H9 (cell line): Measurements from ENCODE around the gene GAP43. TPM values are rescaled to one million over a fixed set of nuclear protein-coding genes. Genes with fewer than 3 reads are reported as not detected.

Experiments used
- DNase-seq: peaks from one replicate; pipeline ENCODE4 v3.0.0-alpha.2; 2017
- H2AFZ ChIP-seq: one replicate; pipeline ENCODE4 v1.6.1; 2013; ENCODE audit warnings: mild to moderate bottlenecking, low read length, control low read depth, moderate library complexity
- H2AK5ac ChIP-seq: 2 replicates; pipeline ENCODE4 v1.6.1; 2013; ENCODE audit warnings: low read length, control low read depth, mixed read lengths; ENCODE audit not compliant: insufficient read length
- H2BK120ac ChIP-seq: one replicate; pipeline ENCODE4 v1.6.1; 2013; ENCODE audit warnings: low read depth, mild to moderate bottlenecking, low read length, control low read depth, inconsistent platforms; ENCODE audit not compliant: poor library complexity, severe bottlenecking
- H2BK12ac ChIP-seq: 2 replicates; pipeline ENCODE4 v1.6.1; 2013; ENCODE audit warnings: low read length, control low read depth, mixed read lengths, low read depth; ENCODE audit not compliant: insufficient read length
- H2BK15ac ChIP-seq: 2 replicates; pipeline ENCODE4 v1.6.1; 2013; ENCODE audit warnings: low read depth, low read length, control low read depth
- H2BK20ac ChIP-seq: one replicate; pipeline ENCODE4 v1.6.1; 2013; ENCODE audit warnings: low read depth, mild to moderate bottlenecking, low read length, control low read depth, inconsistent platforms; ENCODE audit not compliant: poor library complexity, severe bottlenecking
- H2BK5ac ChIP-seq: 2 replicates; pipeline ENCODE4 v1.6.1; 2013; ENCODE audit warnings: low read length, control low read depth, mixed read lengths; ENCODE audit not compliant: insufficient read length
- H3K14ac ChIP-seq: 2 replicates; pipeline ENCODE4 v1.6.1; 2013; ENCODE audit warnings: low read length, control low read depth; ENCODE audit not compliant: insufficient read depth
- H3K18ac ChIP-seq: 2 replicates; pipeline ENCODE4 v1.6.1; 2013; ENCODE audit warnings: low read depth, mild to moderate bottlenecking, mixed read lengths, low read length, control low read depth; ENCODE audit not compliant: insufficient read length
- H3K23ac ChIP-seq: 2 replicates; pipeline ENCODE4 v1.6.1; 2013; ENCODE audit warnings: low read length, control low read depth, mixed read lengths, low read depth; ENCODE audit not compliant: insufficient read length
- H3K23me2 ChIP-seq: 2 replicates; pipeline ENCODE4 v1.6.1; 2013; ENCODE audit warnings: low read depth, mild to moderate bottlenecking, mixed read lengths, low read length, control low read depth; ENCODE audit not compliant: insufficient read length, poor library complexity, severe bottlenecking
- H3K27ac ChIP-seq: 2 replicates; pipeline ENCODE4 v1.5.1; 2013; ENCODE audit warnings: low read length, control low read depth, mixed read lengths, low read depth; ENCODE audit not compliant: insufficient read length
- H3K27me3 ChIP-seq: 2 replicates; pipeline ENCODE4 v1.6.1; 2013; ENCODE audit warnings: low read length, control low read depth, inconsistent platforms; ENCODE audit not compliant: insufficient read depth
- H3K4ac ChIP-seq: 2 replicates; pipeline ENCODE4 v1.6.1; 2013; ENCODE audit warnings: low read depth, mild to moderate bottlenecking, control low read depth, inconsistent platforms, low read length, moderate library complexity
- H3K4me1 ChIP-seq: 2 replicates; pipeline ENCODE4 v1.6.1; 2013; ENCODE audit warnings: low read length, control low read depth, inconsistent platforms; ENCODE audit not compliant: insufficient read depth
- H3K4me2 ChIP-seq: 2 replicates; pipeline ENCODE4 v1.6.1; 2013; ENCODE audit warnings: low read length, control low read depth, mixed read lengths; ENCODE audit not compliant: insufficient read length, insufficient read depth
- H3K56ac ChIP-seq: 2 replicates; pipeline ENCODE4 v1.6.1; 2013; ENCODE audit warnings: low read depth, mild to moderate bottlenecking, mixed read lengths, low read length, control low read depth; ENCODE audit not compliant: insufficient read length
- H3K79me1 ChIP-seq: 2 replicates; pipeline ENCODE4 v1.6.1; 2013; ENCODE audit warnings: low read depth, mild to moderate bottlenecking, moderate library complexity, low read length, control low read depth, inconsistent platforms; ENCODE audit not compliant: insufficient read depth, poor library complexity, severe bottlenecking
- H3K79me2 ChIP-seq: 2 replicates; pipeline ENCODE4 v1.6.1; 2013; ENCODE audit warnings: low read length, control low read depth, inconsistent platforms; ENCODE audit not compliant: insufficient read depth
- H3K9ac ChIP-seq: 2 replicates; pipeline ENCODE4 v1.6.1; 2013; ENCODE audit warnings: low read length, control low read depth, mixed read lengths; ENCODE audit not compliant: insufficient read length; ENCODE audit errors: extremely low read depth
- H3K9me3 ChIP-seq: one replicate; pipeline ENCODE4 v1.6.1; 2013; ENCODE audit warnings: low read depth, low read length, inconsistent platforms; ENCODE audit not compliant: control insufficient read depth
- H3T11ph ChIP-seq: one replicate; pipeline ENCODE4 v1.6.1; 2013; ENCODE audit warnings: mild to moderate bottlenecking, low read length, control low read depth, inconsistent platforms
- H4K20me1 ChIP-seq: one replicate; pipeline ENCODE4 v1.6.1; 2013; ENCODE audit not compliant: control insufficient read depth, insufficient read length, insufficient read depth
- H4K5ac ChIP-seq: 2 replicates; pipeline ENCODE4 v1.6.1; 2013; ENCODE audit warnings: low read depth, mild to moderate bottlenecking, mixed read lengths, low read length, control low read depth; ENCODE audit not compliant: insufficient read length
- H4K8ac ChIP-seq: replicated peaks from 2 replicates; pipeline ENCODE4 v1.6.1; 2013; ENCODE audit warnings: low read length, control low read depth, mixed read lengths, low read depth; ENCODE audit not compliant: insufficient read length
- H4K91ac ChIP-seq: 2 replicates; pipeline ENCODE4 v1.6.1; 2013; ENCODE audit warnings: low read depth, mild to moderate bottlenecking, moderate library complexity, mixed read lengths, low read length, control low read depth; ENCODE audit not compliant: insufficient read length
- H3K27ac Mint-ChIP-seq, 3 experiments: 2 replicates in 2 of 3; 3 replicates in 1 of 3; pipeline ENCODE4 v1.8.0; 2020 to 2021; ENCODE audit warnings: mixed read lengths in 3 of 3, mild to moderate bottlenecking in 1 of 3, moderate library complexity in 1 of 3
- H3K27me3 Mint-ChIP-seq: 2 replicates; pipeline ENCODE4 v1.8.0; 2021; ENCODE audit warnings: low read depth, mild to moderate bottlenecking, moderate library complexity, mixed read lengths
- H3K36me3 Mint-ChIP-seq, 3 experiments: 2 replicates in 2 of 3; 3 replicates in 1 of 3; pipeline ENCODE4 v1.8.0; 2020 to 2021; ENCODE audit warnings: low read depth in 3 of 3, mixed read lengths in 3 of 3; ENCODE audit not compliant: insufficient read depth in 1 of 3
- H3K4me1 Mint-ChIP-seq, 2 experiments: 2 replicates each; pipeline ENCODE4 v1.8.0; 2020; ENCODE audit warnings: mixed read lengths in 2 of 2
- H3K4me3 Mint-ChIP-seq, 2 experiments: 2 replicates in 1 of 2; 3 replicates in 1 of 2; pipeline ENCODE4 v1.8.0; 2020 to 2021; ENCODE audit warnings: mild to moderate bottlenecking in 2 of 2, mixed read lengths in 2 of 2, moderate library complexity in 1 of 2
- H3K9me3 Mint-ChIP-seq, 2 experiments: 2 replicates in 1 of 2; 3 replicates in 1 of 2; pipeline ENCODE4 v1.8.0; 2020; ENCODE audit warnings: mild to moderate bottlenecking in 2 of 2, mixed read lengths in 2 of 2, moderate library complexity in 1 of 2
- CTCF ChIP-seq: fragments of 200-600 bp; sonication (generic); conservative IDR thresholded peaks from 3 replicates; pipeline ENCODE4 v1.8.0; 2021; ENCODE audit warnings: antibody characterized with exemption, mild to moderate bottlenecking
- WGBS: extraction: QIAGEN DNeasy Blood & Tissue Kit; methylation state at CpG from one replicate; pipeline ENCODE4 v1.1.7; 2013; ENCODE audit warnings: missing lambda C conversion rate, low lambda C conversion rate, mixed read lengths; ENCODE audit not compliant: insufficient read length; ENCODE audit errors: extremely low coverage; 5-methylcytosine and 5-hydroxymethylcytosine counted together
- total RNA-seq: library from RNA; stranded (reverse); gene quantifications from 2 replicates; pipeline ENCODE4 v1.2.1, GENCODE V29; 2021

GAP43 gene
- total RNA-seq, 1 experiment from 2014 or later = 12.8 TPM

- Mint-ChIP-seq H3K9me3 (no peaks in the 10 kb centered on the region), H3K4me1 (peaks cover 7 to 12% of the 10 kb centered on the region in 2 experiments), H3K36me3 (no peaks in the 10 kb centered on the region), H3K27me3 (no peaks in the 10 kb centered on the region), H3K27ac (no peak overlapping the region), H3K4me3 (no peak overlapping the region)
- no peak overlapping the region for H4K91ac ChIP-seq
- no peak overlapping the region for H2AFZ ChIP-seq
- H3K23me2 ChIP-seq = no peaks in the 10 kb centered on the region
- H3K9ac ChIP-seq = no peak overlapping the region
- H2BK120ac ChIP-seq = no peak overlapping the region
- H2BK15ac ChIP-seq = no peak overlapping the region
- no peaks in the 10 kb centered on the region for H3K79me1 ChIP-seq
- H3K4me1 ChIP-seq = peaks cover 3% of the 10 kb centered on the region; the same call in 1 of the 2 replicates
- H3K4ac ChIP-seq = no peak overlapping the region
- no peak overlapping the region for H2BK12ac ChIP-seq
- H3K14ac ChIP-seq = no peak overlapping the region
- no peak overlapping the region for H3T11ph ChIP-seq
- H3K18ac ChIP-seq = no peak overlapping the region
- H3K23ac ChIP-seq = no peak overlapping the region
- DNase-seq = no peak
- H4K5ac ChIP-seq = no peak overlapping the region
- no peak overlapping the region for H2AK5ac ChIP-seq
- H3K4me2 ChIP-seq = no peak overlapping the region
- no CpG with 5 or more reads among the region's 4 CpGs for WGBS
- H4K8ac ChIP-seq = no peak overlapping the region
- no peaks in the 10 kb centered on the region for H3K9me3 ChIP-seq
- H3K27me3 ChIP-seq = no peaks in the 10 kb centered on the region
- no peak overlapping the region for H2BK5ac ChIP-seq
- no peak overlapping the region for H3K27ac ChIP-seq
- no peaks in the 10 kb centered on the region for H3K79me2 ChIP-seq
- H3K56ac ChIP-seq = no peak overlapping the region
- H2BK20ac ChIP-seq = no peak overlapping the region
- TF ChIP-seq CTCF = no peak
- no peaks in the 10 kb centered on the region for H4K20me1 ChIP-seq
These were observed 46.9 kb upstream of the GAP43 start for GRCh38 chr3:115576325-115576875.
